ENCODE measurements around the gene RBM47. TPM values are rescaled to one million over a fixed set of nuclear protein-coding genes. Genes with fewer than 3 reads are reported as not detected.
"Not testable (repeated sequence)": the region's sequence is repeated elsewhere in the genome, so short reads cannot be mapped to it uniquely, and the experiment has no call there.

The RBM47 gene
- total and polyA plus RNA-seq, 7 experiments from 2014 or later = 0.17 to 47.2 (median 1.9) TPM

DNA sequence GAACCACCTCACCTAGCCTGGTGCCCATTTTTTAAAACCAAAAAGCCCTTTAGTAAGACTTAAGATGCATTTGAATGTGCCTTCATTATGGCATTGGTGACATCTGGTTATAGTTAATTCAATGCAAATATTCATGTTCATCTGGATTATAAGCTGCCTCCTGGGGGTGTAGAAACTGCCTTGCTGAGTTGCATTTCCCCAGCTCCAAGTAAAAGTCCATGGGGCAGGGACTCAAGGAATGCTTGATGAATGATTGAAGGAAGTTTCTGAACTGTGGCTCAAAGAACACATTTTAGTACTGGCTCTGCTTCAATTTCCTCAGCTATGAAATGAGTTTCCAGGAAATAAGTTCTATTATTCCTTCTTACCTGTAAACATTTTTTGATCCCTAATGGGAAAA is 18.5 kb upstream of the RBM47 start:
- intact Hi-C loops (cut with micrococcal nuclease) = no loop called here
- Histone ChIP-seq H3K27me3 (ENCODE audit: control insufficient read depth in 2 of 2, insufficient read depth in 2 of 2, low read length in 2 of 2) (no peaks in the 10 kb centered on the region), H3K27ac (ENCODE audit: low read depth, low read length) (no peak overlapping the region), H3K36me3 (ENCODE audit: control insufficient read depth in 2 of 3, insufficient read depth in 3 of 3, low read length in 3 of 3) (no peaks in the 10 kb centered on the region), H3K4me3 (ENCODE audit: low read length) (no peak overlapping the region), H3K9me3 (ENCODE audit: control insufficient read depth in 2 of 3, low read length in 3 of 3) (no peaks in the 10 kb centered on the region), H3K4me1 (ENCODE audit: control insufficient read depth in 2 of 2, insufficient read depth in 2 of 2, low read length in 2 of 2) (no peaks in the 10 kb centered on the region)
- no peaks in the 10 kb centered on the region for H3K36me3 Mint-ChIP-seq
- H3K4me3 Mint-ChIP-seq = no peak overlapping the region
- ChIA-PET POLR2A (no interaction called here), CTCF (interaction anchor here (0.6 kb wide), 1 partner anchor 12 kb away, joined by 3 read pairs; no protein-coding TSS in a partner anchor)
- DNase-seq = no peak
- no peaks in the 10 kb centered on the region for H3K27me3 Mint-ChIP-seq
- no peak overlapping the region for H3K27ac Mint-ChIP-seq
- H3K4me1 Mint-ChIP-seq = peaks cover 0 to 4% (median 0%) of the 10 kb centered on the region in 7 donors
- no peak for ATAC-seq
- peaks cover 0 to 2% (median 0%) of the 10 kb centered on the region in 11 donors for H3K9me3 Mint-ChIP-seq

DNA sequence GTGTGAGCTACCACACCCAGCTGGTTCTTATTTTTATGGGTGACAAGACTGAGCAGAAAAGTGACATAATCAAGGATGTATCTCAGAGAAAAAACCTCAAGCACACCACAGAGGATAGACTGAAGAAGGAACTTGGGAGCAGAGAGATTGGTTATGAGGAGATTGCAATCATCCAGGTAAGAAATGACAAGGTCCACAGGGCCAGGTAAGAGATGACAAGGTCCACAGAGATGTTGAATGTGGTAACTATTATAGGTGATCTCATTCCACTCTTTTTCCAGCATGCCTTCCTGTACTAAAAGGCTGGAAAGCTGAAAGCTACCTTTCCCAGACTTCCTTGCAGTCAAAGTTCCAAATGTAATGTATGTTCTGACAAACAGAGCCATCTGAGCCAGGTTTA is 15.9 kb upstream of the RBM47 start:
- ChIA-PET POLR2A (no interaction called here), CTCF (no interaction called here)
- Histone ChIP-seq H3K4me1 (ENCODE audit: control insufficient read depth in 2 of 2, insufficient read depth in 2 of 2, low read length in 2 of 2) (no peaks in the 10 kb centered on the region), H3K9me3 (ENCODE audit: control insufficient read depth in 2 of 3, low read length in 3 of 3) (no peaks in the 10 kb centered on the region), H3K27ac (ENCODE audit: low read depth, low read length) (no peak overlapping the region), H3K36me3 (ENCODE audit: control insufficient read depth in 2 of 3, insufficient read depth in 3 of 3, low read length in 3 of 3) (no peaks in the 10 kb centered on the region), H3K4me3 (ENCODE audit: low read length) (no peak overlapping the region), H3K27me3 (ENCODE audit: control insufficient read depth in 2 of 2, insufficient read depth in 2 of 2, low read length in 2 of 2) (no peaks in the 10 kb centered on the region)
- Mint-ChIP-seq H3K36me3 (no peaks in the 10 kb centered on the region), H3K9me3 (peaks cover 0 to 4% (median 0%) of the 10 kb centered on the region in 11 donors), H3K27me3 (no peaks in the 10 kb centered on the region), H3K27ac (no peak overlapping the region), H3K4me3 (no peak overlapping the region), H3K4me1 (peaks cover 0 to 4% (median 0%) of the 10 kb centered on the region in 7 donors)
- intact Hi-C loops (cut with micrococcal nuclease) = no loop called here
- no peak for ATAC-seq
- no peak for DNase-seq

DNA sequence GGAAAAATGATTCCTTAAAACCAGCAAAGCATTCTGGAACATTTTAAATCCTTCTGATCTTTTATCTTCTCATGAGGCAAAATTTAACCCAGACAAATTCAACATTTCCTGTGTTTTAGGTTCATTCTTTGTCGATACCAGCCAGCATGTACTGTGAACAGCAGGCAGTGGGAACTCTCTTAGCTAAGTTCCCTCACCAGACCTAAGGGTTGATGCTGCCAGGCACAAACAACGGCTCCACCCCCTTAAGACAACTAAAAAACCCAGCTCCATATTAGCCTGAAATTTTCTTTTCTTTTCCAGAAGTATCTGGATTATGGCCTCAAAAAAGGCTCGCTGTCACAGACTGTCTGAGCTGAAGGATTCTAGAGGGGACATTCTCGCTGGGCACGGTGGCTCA is 2.4 kb upstream of the RBM47 start:
- H3K36me3 ChIP-seq (ENCODE audit: control insufficient read depth in 2 of 3, insufficient read depth in 3 of 3, low read length in 3 of 3) = no peaks in the 10 kb centered on the region
- H3K27me3 ChIP-seq (ENCODE audit: control insufficient read depth in 2 of 2, insufficient read depth in 2 of 2, low read length in 2 of 2) = no peaks in the 10 kb centered on the region
- H3K4me1 ChIP-seq (ENCODE audit: control insufficient read depth in 2 of 2, insufficient read depth in 2 of 2, low read length in 2 of 2) = peaks cover 0 to 13% of the 10 kb centered on the region in 2 donors
- no peaks in the 10 kb centered on the region for H3K9me3 ChIP-seq (ENCODE audit: control insufficient read depth in 2 of 3, low read length in 3 of 3)
- H3K36me3 Mint-ChIP-seq = peaks cover 0 to 4% (median 0%) of the 10 kb centered on the region in 5 donors
- no peak overlapping the region for H3K4me3 ChIP-seq (ENCODE audit: low read length)
- ATAC-seq = no peak
- H3K27me3 Mint-ChIP-seq = peaks cover 0 to 25% (median 13%) of the 10 kb centered on the region in 5 donors
- peak overlapping the region in 1 of 9 donors; percentile 14 for H3K27ac Mint-ChIP-seq
- CTCF ChIA-PET = no interaction called here
- peaks cover 12 to 23% (median 22%) of the 10 kb centered on the region in 7 donors for H3K4me1 Mint-ChIP-seq
- peaks cover 0 to 10% (median 3%) of the 10 kb centered on the region in 11 donors for H3K9me3 Mint-ChIP-seq
- POLR2A ChIA-PET = no interaction called here
- H3K27ac ChIP-seq (ENCODE audit: low read depth, low read length) = no peak overlapping the region
- DNase-seq = no peak
- intact Hi-C loops (cut with micrococcal nuclease) = loop anchor here in 1 of 2 donors (5.0 kb wide), 1 partner anchor 80 kb away; no protein-coding TSS in a partner anchor
- H3K4me3 Mint-ChIP-seq = no peak overlapping the region

DNA sequence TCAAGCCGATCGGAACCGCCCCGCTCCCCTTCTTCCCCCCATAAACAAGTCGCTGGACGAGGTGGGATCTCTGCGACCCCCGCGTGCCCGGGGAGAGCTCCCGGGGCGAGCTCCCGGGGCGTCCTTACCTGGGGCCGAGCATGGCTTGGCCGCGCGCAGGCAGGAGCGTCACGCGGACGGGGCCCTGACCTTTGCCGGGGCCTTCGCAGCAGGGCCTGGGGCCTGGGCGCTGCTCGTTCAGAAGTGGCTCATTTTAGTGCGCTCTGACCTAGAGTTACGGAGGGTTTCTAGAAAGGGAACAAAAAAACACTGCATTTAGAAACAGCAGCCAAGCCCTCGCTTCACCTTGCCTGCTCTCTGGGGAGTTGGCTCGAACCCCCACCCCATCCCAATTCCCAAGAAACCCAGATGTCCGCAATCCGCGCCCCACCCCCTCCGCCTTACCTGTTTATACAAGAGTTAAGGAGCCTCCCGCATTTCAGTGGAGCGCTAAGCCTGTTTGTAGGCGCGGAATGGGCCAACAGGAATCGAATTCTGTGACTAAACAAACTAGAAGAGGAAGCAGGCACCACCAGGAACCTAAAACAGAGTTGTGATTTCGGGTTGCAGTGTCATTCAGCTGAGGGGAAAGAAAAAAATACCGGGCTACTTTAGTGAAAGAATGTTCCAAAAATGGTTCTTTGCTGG is 814 bp upstream of the RBM47 start:
- peak; percentile 61 for ATAC-seq
- DNase-seq = peak in 1 of 9 donors; percentile 14
- POLR2A ChIA-PET = no interaction called here
- H3K36me3 Mint-ChIP-seq = peaks cover 0 to 4% (median 0%) of the 10 kb centered on the region in 5 donors
- peaks cover 0 to 13% of the 10 kb centered on the region in 2 donors for H3K4me1 ChIP-seq (ENCODE audit: control insufficient read depth in 2 of 2, insufficient read depth in 2 of 2, low read length in 2 of 2)
- no peaks in the 10 kb centered on the region for H3K9me3 ChIP-seq (ENCODE audit: control insufficient read depth in 2 of 3, low read length in 3 of 3)
- H3K27ac Mint-ChIP-seq = peak overlapping the region in 7 of 9 donors; percentile 3 to 85 (median 76)
- no peaks in the 10 kb centered on the region for H3K9me3 Mint-ChIP-seq
- no peaks in the 10 kb centered on the region for H3K36me3 ChIP-seq (ENCODE audit: control insufficient read depth in 2 of 3, insufficient read depth in 3 of 3, low read length in 3 of 3)
- H3K27ac ChIP-seq (ENCODE audit: low read depth, low read length) = peak overlapping the region; percentile 17
- CTCF ChIA-PET = no interaction called here
- no peaks in the 10 kb centered on the region for H3K27me3 ChIP-seq (ENCODE audit: control insufficient read depth in 2 of 2, insufficient read depth in 2 of 2, low read length in 2 of 2)
- intact Hi-C loops (cut with micrococcal nuclease) = loop anchor here in 1 of 2 donors (5.0 kb wide), 1 partner anchor 78 kb away; no protein-coding TSS in a partner anchor
- H3K4me3 Mint-ChIP-seq = peak overlapping the region; percentile 77 to 97 (median 90)
- H3K4me1 Mint-ChIP-seq = peaks cover 18 to 36% (median 22%) of the 10 kb centered on the region in 7 donors
- peak overlapping the region; percentile 76 for H3K4me3 ChIP-seq (ENCODE audit: low read length)
- H3K27me3 Mint-ChIP-seq = peaks cover 0 to 26% (median 21%) of the 10 kb centered on the region in 5 donors

DNA sequence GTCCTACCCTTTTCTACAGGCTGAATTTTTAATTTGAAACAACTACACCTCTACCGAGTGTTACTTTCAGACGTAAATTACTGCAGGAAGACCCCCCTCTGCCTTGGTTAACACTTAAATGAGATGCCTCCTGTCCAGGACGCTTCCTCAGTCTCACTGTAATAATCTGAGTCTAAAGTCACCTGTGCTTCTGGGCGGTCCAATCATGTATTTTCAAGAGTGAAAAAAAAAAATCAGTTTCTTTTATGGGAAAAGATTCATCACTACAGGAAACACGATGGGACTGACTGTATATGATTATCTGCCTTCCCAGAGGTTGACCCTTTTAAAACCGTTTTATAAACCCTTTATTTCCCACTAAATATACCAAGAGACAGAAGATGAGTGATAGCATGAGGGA is 776 bp downstream of the RBM47 start:
- peaks cover 0 to 28% (median 21%) of the 10 kb centered on the region in 5 donors for H3K27me3 Mint-ChIP-seq
- H3K9me3 Mint-ChIP-seq = no peaks in the 10 kb centered on the region
- H3K36me3 Mint-ChIP-seq = peaks cover 0 to 4% (median 0%) of the 10 kb centered on the region in 5 donors
- peak overlapping the region; percentile 77 to 97 (median 90) for H3K4me3 Mint-ChIP-seq
- Histone ChIP-seq H3K9me3 (ENCODE audit: control insufficient read depth in 2 of 3, low read length in 3 of 3) (no peaks in the 10 kb centered on the region), H3K4me3 (ENCODE audit: low read length) (peak overlapping the region; percentile 76), H3K36me3 (ENCODE audit: control insufficient read depth in 2 of 3, insufficient read depth in 3 of 3, low read length in 3 of 3) (no peaks in the 10 kb centered on the region), H3K27me3 (ENCODE audit: control insufficient read depth in 2 of 2, insufficient read depth in 2 of 2, low read length in 2 of 2) (no peaks in the 10 kb centered on the region), H3K27ac (ENCODE audit: low read depth, low read length) (no peak overlapping the region), H3K4me1 (ENCODE audit: control insufficient read depth in 2 of 2, insufficient read depth in 2 of 2, low read length in 2 of 2) (peaks cover 0 to 13% of the 10 kb centered on the region in 2 donors)
- intact Hi-C loops (cut with micrococcal nuclease) = loop anchor here in 1 of 2 donors (5.0 kb wide), 1 partner anchor 88 kb away; no protein-coding TSS in a partner anchor
- DNase-seq (no peak), ATAC-seq (no peak)
- ChIA-PET POLR2A (no interaction called here), CTCF (no interaction called here)
- H3K4me1 Mint-ChIP-seq = peaks cover 18 to 39% (median 22%) of the 10 kb centered on the region in 7 donors
- peak overlapping the region in 7 of 9 donors; percentile 7 to 86 (median 62) for H3K27ac Mint-ChIP-seq

DNA sequence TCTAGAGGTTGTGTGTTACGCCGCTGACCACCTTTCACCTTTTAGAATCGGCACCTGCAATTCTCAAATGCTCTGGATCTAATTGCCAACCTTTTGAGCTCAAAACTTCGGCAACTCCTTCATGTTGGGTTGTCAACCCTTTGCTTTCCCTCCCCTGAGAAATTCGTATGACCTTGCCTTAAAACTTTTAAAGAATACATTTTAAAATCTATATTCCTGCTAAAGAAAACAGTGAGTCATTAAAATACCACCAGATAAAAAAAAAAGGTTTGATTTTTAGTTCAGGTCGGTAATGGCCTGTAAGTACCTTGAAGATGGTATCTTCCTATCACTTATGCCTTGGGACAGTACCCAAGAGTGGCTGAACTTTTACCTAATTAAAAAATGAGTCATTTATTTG is 1.3 kb downstream of the RBM47 start:
- Mint-ChIP-seq H3K4me3 (peak overlapping the region in 5 of 10 donors; percentile 4 to 93 (median 56)), H3K4me1 (peaks cover 18 to 39% (median 22%) of the 10 kb centered on the region in 7 donors), H3K27me3 (peaks cover 0 to 28% (median 21%) of the 10 kb centered on the region in 5 donors)
- H3K36me3 ChIP-seq (ENCODE audit: control insufficient read depth in 2 of 3, insufficient read depth in 3 of 3, low read length in 3 of 3); CTCF ChIA-PET; ATAC-seq; H3K4me3 ChIP-seq (ENCODE audit: low read length); POLR2A ChIA-PET; H3K27ac ChIP-seq (ENCODE audit: low read depth, low read length); H3K9me3 ChIP-seq (ENCODE audit: control insufficient read depth in 2 of 3, low read length in 3 of 3); H3K36me3 Mint-ChIP-seq; DNase-seq; H3K9me3 Mint-ChIP-seq; H3K27ac Mint-ChIP-seq; H3K27me3 ChIP-seq (ENCODE audit: control insufficient read depth in 2 of 2, insufficient read depth in 2 of 2, low read length in 2 of 2): not testable (repeated sequence)
- H3K4me1 ChIP-seq (ENCODE audit: control insufficient read depth in 2 of 2, insufficient read depth in 2 of 2, low read length in 2 of 2) = peaks cover 0 to 13% of the 10 kb centered on the region in 2 donors
- intact Hi-C loops (cut with micrococcal nuclease) = loop anchor here in 1 of 2 donors (5.0 kb wide), 1 partner anchor 89 kb away; no protein-coding TSS in a partner anchor

All from naive thymus-derived CD4-positive, alpha-beta T cell (primary cell).